ENCODE data around the gene NTM.
"Not testable (repeated sequence)": the region's sequence is repeated elsewhere in the genome, so short reads cannot be mapped to it uniquely, and the experiment has no call there.

The NTM gene

DNA sequence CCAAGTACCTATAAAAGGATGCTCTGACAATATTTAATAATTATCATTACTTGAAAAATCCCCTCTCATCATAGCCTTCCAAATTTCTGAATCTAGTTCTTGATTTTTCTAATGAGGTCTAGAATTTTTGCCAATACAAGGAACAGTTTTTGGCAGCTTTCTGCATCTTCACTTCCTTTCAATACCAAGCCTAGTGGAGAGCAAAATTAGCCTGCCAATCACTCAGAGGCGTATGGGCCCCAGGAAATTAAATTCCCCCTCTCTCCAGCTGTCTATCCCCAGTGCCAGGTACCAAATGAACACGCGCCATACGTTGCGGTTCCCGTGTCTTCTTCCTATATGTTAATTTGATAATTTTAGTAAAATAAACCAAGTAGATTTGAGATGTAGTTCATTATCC lies 293.9 kb downstream of the NTM start:
- DNase-seq (ENCODE audit: low read depth in 1 of 2, low spot score in 1 of 2) = no peak

DNA sequence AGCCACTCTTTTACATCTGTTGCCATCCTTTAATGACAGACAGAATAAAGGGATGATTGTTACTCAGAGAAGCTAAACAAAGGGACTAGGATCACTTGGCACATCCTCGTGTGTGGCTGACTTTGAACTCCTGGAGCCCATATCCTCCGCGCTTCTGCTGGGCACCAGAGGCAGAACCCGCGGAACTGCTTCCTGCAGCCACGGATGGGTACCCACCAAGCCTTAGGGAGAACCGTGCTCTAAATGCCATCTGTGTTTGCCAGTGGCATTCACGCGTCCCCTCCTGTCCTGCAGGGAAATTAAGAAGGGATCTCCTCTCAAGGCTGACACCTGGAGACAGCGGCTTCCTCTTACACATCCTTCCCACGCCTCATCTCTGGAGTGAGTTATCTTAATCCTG lies 294.4 kb downstream of the NTM start:
- no peak for DNase-seq (ENCODE audit: low read depth in 1 of 2, low spot score in 1 of 2)

- DNase-seq (ENCODE audit: low read depth in 1 of 2, low spot score in 1 of 2) = no peak
Observed at GRCh38 chr11:131665344-131665968, 295.0 kb downstream of the NTM start.

GRCh38 chr11:131666006-131666405 lies 295.6 kb downstream of the NTM start:
- DNase-seq (ENCODE audit: low read depth in 1 of 2, low spot score in 1 of 2) = no peak

DNA sequence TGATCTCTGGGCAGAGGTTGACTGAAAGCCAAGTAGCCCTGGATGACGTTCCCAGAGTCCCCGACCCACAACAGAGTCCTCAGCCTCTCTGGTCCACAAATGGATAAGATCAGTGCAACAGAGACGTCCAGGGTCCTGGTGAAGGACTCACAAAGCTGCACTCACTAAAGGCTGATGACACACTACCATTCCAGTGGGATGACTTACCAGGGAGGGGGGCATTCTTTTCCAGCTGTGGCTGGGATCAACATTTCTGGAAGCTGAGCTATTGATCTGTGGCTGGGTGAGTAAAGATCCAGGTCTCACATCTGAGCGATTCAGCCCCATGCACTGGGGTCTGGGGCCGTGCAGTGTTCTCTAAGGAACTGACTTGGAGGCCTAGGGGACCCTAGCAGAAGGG lies 296.2 kb downstream of the NTM start:
- DNase-seq (ENCODE audit: low read depth in 1 of 2, low spot score in 1 of 2) = no peak

DNA sequence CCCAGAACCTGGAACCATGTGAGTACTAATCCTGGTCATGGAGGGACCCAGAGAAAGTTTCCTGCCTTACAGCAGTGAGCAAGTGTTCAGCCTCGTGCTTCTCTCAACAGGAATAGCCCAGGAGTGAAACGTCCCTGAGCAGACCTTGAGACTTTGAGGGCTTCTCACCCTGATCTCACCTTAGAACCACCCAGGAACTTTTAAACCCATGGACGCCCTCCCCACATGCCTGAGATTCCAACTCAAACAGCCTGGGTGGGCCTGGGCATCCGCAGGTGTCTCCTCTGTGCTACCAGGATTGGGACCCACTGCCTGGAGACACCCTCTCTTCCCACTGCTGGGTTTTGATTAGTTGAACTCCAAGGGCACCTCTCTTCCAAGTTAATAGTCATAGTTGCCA lies 297.2 kb downstream of the NTM start:
- DNase-seq (ENCODE audit: low read depth in 1 of 2, low spot score in 1 of 2) = no peak

GRCh38 chr11:131668500-131669400 lies 298.3 kb downstream of the NTM start:
- no peak for DNase-seq (ENCODE audit: low read depth in 1 of 2, low spot score in 1 of 2)

- no peak for DNase-seq (ENCODE audit: low read depth in 1 of 2, low spot score in 1 of 2)
Observed at GRCh38 chr11:131669401-131669780, 299.0 kb downstream of the NTM start.

DNA sequence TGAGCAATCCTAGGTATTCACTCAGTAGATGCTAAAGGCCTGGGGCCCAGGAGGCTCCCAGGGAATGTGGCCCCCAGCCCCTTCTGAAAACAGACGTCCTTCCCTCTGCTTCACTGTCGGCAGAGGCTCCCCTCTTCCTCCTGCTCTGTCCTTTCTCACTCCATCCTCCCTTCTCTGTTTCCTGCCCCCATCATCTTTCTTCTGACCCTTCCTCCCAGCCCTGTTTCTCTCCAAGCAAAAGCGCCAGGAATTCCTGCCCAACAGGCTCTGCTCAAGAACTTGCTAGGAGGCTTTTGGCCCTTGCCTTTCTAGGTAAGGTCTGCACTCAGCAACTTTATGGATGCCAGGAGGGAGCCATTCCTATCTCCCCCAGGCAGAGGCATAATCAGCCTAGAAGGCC lies 300.5 kb downstream of the NTM start:
- no peak for DNase-seq (ENCODE audit: low read depth in 1 of 2, low spot score in 1 of 2)

GRCh38 chr11:131671320-131671719 lies 300.9 kb downstream of the NTM start:
- DNase-seq (ENCODE audit: low read depth in 1 of 2, low spot score in 1 of 2) = no peak

- no peak for DNase-seq (ENCODE audit: low read depth in 1 of 2, low spot score in 1 of 2)
Observed at GRCh38 chr11:131671734-131672133, 301.3 kb downstream of the NTM start.

DNA sequence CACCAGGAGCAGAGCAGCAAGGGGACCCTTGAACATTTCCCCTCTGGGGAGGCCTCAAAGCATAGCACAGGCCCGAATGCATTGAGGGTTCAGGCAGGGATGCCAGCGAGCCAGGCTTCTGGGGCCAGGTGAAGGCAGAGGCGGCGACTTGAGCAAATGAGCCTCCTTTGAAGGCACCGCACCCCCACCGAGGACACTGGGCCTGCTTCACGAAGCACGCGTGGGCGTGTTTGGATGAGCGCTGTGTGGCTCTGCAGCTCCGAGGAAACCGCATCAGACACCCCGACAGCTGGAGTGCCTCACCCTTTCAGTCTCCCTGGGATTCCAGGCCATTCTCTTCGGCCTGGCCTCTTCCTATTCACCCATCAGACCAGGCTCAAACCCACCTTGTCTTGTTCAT lies 301.8 kb downstream of the NTM start:
- DNase-seq (ENCODE audit: low read depth in 1 of 2, low spot score in 1 of 2) = no peak

GRCh38 chr11:131674051-131674755 lies 303.8 kb downstream of the NTM start:
- no peak for DNase-seq (ENCODE audit: low read depth in 1 of 2, low spot score in 1 of 2)

DNA sequence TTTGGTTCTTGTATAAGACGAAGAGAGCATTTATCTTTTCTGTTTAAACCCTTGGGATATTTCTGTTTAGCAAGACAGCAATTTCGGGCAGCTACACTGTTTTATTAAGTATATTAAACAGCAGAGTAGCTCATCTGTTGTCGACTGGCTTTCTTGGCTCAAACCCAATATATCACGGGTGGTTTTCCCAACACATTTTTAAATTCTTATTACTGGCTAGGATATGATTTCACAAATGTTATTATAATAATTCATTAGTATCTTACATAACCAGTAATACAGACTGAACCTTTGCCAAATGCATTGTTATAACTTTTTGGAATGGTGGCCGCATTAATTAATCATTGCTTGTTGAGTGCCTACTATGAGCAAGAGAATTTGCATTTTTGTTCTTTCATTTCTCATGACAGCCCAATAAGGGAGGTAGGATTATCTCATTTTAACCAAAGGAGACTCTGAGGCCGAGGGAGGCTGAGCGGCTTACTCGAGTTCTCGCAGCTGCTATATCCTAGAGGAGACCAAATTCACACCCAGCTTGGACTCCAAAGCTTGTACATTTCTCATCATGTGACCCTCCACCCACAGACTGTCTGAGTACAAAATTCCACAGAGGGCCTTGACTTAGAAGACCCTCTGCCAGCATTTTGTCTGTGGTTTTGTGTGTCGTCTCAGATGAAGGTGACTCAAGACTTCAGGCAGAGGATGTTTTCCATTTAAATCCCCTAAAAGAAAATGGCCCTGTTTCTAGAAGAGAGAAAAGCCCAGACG lies 304.9 kb downstream of the NTM start:
- no peak for DNase-seq (ENCODE audit: low read depth in 1 of 2, low spot score in 1 of 2)

GRCh38 chr11:131677828-131678470 lies 307.5 kb downstream of the NTM start:
- no peak for DNase-seq (ENCODE audit: low read depth in 1 of 2, low spot score in 1 of 2)

DNA sequence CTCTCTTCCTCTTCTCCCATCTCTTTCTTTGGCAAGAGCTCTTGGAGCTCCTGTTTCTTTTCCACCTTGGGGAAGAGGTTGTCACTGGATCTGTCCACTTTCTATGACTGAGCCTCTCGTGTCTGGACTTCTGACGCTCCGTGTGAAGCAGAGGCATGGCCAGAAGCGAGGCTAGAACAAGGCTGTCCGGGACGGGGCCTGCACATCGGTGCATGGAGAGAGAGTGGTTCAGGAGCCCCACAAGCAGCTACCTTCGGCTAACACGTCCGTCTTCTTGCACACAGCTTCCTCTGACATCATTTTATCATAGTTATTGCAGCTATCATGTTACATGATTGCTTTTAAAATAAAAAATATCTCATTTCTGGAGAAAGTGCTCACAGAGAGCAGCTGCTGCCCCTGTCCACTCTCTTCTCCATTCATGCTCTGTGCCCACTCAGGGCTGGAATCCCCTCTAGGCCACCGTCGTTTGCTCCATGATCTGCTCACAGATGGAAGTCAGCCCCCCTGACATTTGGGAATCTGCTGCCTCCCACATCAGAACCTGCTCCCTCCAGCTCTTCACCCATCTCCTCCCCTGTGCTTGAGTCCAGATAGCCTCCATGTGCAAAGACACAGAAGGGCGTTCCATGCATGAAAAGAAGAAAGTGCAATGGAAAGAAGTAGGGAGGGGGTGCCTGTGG lies 308.4 kb downstream of the NTM start:
- no peak for DNase-seq (ENCODE audit: low read depth in 1 of 2, low spot score in 1 of 2)

DNA sequence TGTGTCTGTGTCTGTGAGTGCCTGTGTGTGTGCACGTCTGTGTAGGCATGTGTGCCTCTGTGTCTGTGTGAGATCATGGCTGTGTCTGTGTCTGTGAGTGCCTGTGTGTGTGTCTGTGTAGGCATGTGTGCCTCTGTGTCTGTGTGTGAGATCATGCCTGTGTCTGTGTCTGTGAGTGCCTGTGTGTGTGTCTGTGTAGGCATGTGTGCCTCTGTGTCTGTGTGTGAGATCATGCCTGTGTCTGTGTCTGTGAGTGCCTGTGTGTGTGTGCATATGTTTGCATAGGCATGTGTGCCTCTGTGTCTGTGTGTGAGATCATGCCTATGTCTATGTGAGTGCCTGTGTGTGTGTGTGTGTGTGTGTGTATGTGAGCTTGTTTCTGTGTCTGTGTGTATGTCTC lies 310.0 kb downstream of the NTM start:
- not testable (repeated sequence) for DNase-seq (ENCODE audit: low read depth in 1 of 2, low spot score in 1 of 2)

DNA sequence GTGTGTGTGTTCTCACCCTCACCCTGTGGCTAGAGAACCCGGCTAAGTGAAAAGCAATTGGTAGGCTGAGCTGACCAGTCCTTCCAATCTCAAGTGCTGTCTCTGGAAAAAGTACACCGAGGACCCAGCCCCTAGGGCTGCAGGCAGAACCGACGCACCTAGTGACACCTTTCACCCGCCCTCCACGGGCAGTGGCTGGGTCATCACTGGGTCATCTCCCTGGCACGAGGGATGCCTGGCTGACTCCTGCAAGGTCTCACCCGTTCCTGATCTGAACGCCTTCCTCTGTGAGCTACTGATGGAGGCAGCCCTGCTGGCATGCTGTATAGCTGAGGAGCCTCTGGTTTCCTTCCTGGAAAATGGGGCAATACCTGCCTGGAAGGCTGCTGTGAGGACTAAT lies 311.5 kb downstream of the NTM start:
- no peak for DNase-seq (ENCODE audit: low read depth in 1 of 2, low spot score in 1 of 2)

- no peak for DNase-seq (ENCODE audit: low read depth in 1 of 2, low spot score in 1 of 2)
Observed at GRCh38 chr11:131682373-131683015, 312.1 kb downstream of the NTM start.

DNA sequence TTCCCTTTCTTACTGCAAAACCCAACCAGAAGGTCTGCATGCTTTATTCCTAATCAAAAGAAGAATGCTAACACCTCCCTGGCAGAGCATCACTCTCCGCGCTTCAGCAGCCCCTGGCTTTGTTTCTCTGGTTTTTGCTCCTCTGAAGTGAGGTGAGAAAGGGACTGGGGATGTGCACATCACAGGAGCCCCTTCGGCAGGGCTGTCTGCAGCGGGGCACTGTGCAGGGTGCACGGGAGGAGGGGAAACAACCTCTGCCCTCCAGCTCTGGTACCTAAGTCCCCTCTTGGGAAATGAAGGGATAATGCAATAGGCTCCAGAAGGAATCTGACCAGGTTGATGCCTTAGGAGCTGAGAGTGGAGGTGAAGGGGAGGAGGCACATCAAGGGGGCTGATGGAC lies 312.7 kb downstream of the NTM start:
- DNase-seq (ENCODE audit: low read depth in 1 of 2, low spot score in 1 of 2) = no peak
